GM19240 (cell line): ENCODE data around the gene COMMD3.

Source experiments
- DNase-seq: peaks from one replicate; pipeline ENCODE4 v3.0.0; 2011; ENCODE audit warnings: low spot score; ENCODE audit not compliant: insufficient read length

Gene COMMD3

DNA sequence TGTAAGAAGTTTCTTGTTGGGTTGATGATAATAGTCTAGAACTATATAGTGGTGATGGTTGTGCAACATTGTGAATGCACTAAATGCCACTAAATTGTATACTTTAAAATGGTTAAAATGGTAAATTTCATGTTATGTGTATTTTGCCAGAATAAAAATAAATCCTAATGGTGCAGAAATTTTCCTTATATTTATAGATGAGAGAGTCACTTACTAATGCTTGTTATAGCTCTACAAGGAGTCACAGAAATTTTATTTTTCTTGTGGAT, 50.2 kb downstream of the COMMD3 start:
- DNase-seq, result no peak

GRCh38 chr10:22366771-22367170, 50.6 kb downstream of the COMMD3 start:
- DNase-seq, result no peak

DNA sequence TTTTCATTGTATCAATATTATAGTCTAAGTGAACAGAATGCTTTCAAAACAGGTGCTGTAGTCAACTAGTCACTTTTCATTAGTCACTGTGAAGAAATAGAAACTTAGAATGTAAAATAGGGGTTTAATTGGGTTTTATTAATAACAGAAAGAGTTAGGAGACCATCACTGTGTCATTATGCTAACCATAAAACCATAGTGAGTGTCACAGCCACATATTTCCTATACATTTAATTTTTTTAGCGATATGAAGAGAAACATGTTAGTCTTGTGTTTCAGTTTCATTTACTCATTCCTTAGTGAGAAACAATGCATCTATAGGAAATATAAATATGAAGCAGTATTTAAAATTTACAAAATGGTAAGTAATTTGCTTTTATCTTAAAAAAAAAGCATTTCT, 51.3 kb downstream of the COMMD3 start:
- no peak for DNase-seq

- DNase-seq, result no peak
Observed at GRCh38 chr10:22368402-22368801, 52.2 kb downstream of the COMMD3 start.

- DNase-seq, result no peak
Observed at GRCh38 chr10:22368981-22369380, 52.8 kb downstream of the COMMD3 start.

DNA sequence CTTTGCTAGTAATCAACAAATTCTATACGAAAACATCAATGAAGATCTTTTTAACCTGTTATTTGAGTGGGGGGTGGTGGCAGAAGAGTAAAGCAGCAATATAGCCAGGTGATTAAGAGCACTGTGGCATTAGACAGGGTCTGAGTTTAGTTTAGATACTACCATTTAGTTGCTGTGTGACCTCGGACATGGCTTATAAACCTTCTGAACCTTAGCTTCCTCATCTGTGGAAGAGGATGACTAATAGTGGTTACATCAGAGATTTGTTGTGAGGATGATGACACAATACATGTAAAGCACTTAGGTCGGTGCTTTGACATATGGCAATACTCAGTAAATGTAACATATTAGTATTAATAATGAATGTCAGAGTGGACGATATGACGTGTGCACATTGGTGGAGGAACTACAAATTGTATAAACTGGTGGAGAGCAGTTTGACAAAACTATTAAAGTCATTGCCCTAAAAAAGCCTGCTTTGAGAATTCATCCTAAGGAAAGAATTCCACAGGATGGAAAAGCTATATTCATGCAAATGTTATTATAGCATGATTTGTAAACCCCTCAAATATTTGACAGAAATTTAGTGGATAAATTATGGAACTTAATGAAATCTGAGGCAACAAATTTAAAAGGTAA, 53.4 kb downstream of the COMMD3 start:
- DNase-seq, result no peak
